MV-4-11 (cell line): Measurements from ENCODE around the gene EPYC.
A peak's percentile ranks its signal among the peaks of the same experiment; 100 is the strongest.

ENCODE experiments used
- DNase-seq: peaks from one replicate; lab custom pipeline; 2025; lab: John Stamatoyannopoulos, UW

EPYC gene

DNA sequence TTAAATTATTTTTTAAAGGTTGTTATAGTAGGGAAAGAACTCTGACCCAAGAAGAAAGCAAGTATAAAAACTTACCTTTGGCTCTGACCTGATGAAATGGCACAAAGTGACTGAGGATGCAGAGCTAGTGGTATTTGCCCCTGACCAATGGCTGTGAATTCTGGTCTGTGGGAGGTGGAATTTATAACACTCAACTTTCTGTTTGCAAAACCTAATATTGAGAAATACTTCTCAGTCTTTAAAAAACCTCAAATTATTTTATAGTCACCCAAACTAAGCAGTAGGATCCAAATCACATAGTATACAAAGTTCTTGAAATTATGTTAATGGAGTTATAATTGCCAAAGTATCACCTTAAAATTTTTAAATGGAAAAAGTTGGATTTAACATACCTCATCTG lies at the start of gene EPYC:
Gene EPYC (minus strand): TSS at position 101 of the 400 bp plus-strand sequence. CDS start 2,407 bp downstream, outside the sequence.
- no peak for DNase-seq

DNA sequence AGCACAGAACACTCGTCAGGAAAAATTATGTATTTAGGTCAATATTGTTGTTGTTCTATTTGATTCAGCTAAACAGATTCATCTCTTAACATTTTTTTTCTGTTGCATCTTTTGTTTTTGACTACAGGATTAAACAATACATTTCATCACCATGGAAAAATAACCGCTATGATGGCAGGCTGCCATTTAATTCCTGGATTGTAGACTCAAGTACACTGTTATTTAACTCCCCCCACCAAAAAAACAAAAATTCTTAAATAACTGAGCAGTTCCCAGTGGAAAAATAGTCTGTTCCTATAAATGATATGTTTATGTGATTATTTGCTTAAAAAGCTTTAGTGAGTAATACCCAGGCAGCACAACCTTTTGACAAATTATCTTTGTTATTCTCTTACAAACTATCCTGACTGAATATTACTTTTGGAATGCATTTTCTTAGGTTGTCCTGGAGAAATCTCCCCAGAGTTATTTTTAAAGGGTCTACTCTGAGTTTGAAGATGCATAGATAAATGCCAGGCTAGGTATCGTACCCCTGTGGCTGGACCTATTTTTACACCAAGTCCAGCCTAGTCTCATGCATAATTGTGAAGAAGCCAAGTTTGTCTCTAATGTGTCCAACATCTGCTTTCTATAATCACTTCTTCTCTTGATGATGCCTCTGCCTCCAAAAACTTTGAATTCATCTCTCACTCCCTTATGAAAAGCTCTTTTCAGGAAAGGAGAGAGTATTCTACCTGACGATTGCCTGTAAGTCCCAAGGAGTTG lies 49.4 kb upstream of the EPYC start:
- DNase-seq = no peak

DNA sequence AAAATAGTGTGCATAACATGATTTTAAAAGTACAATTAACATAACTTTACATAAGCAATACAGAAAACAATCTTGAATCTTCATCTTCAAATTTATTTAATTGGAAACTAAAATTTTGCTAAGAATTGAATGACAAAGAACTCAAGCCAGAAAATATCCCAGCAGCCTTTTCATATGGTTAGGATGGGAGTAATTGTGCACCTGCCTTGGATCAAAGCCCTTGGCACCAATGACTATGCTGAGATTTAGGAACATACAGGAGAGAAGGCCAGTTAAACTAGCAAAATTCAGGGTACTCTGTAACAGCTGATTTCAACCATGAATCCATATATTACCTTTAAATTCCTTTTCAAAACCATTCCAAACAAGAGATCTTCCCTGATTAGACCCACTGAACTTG lies 47.3 kb upstream of the EPYC start:
- no peak for DNase-seq

DNA sequence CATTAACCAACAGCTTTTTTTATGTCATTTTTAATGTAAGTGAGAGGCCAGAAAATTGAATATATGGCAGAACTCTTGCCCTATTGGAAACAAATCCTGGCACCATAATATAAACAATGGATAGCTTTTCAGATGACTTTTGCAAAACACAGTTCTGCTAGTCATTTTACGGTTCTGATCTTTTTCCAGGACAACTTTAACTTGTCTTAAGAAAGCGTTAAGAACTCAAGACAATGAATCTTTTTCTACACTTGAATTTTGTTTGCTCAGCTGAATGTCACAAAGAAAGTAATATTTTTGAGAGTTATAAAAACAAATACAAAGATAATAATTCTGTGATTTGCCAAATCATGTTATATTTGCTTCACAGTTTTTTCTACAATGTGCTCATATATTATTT lies 39.8 kb upstream of the EPYC start:
- DNase-seq = no peak

DNA sequence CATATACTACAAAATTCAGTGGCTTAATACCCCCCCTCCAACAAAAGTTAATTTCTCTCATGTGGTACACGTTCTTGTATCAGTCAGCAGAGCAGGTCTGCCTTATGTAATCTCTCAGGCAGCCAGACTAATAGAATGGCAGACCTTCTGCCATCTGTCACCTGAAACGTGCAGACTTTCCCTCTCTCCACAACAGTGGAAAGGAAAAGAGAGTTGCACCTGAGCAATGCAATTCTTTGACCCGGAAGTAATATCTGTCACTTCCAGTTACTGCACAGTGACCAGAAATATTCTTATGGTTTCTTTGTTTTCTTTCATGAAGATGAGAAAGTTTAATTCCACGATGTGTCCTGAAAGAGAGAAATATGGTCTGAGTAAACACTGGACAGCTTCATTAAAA lies 38.6 kb upstream of the EPYC start:
- DNase-seq = no peak

- no peak for DNase-seq
These were observed 35.5 kb upstream of the EPYC start for GRCh38 chr12:91040096-91040755.

DNA sequence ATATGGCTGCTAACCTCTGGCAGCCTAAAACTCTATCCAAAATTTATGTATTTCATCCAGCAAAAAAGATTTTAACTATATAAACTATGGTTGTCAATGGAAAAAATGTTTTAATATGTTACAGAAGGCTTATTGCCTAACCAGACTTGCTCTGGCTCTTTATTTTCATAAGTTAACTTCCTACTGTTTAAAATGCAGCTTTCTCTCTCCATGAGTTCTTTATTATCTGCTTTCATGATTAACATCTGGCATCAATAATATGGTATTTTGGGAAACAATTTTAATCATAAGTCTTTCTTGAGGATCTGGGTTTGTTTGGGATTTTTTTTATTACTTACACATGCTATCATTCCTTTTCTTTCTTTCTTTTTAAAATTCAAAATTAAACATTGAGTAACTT lies 32.5 kb upstream of the EPYC start:
- no peak for DNase-seq

DNA sequence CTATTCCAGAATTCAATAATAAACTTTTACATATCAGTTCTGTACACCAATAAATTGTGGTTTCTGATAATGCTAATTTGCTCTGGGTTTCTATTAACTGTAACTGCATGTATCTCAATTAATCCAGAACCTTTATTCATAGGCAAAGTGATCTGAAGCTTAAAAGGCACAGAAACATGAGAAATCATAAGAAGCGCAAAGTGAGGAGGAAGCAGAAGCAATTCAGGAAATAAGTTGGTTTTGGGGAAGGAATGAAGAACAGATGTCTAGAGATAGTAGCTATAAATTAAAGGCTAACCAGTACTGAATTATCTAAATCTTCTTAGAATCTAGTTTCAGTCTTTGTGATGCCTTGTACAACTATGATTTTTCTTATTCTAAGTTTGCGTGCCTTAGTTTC lies 28.5 kb upstream of the EPYC start:
- peak; percentile 70 for DNase-seq

DNA sequence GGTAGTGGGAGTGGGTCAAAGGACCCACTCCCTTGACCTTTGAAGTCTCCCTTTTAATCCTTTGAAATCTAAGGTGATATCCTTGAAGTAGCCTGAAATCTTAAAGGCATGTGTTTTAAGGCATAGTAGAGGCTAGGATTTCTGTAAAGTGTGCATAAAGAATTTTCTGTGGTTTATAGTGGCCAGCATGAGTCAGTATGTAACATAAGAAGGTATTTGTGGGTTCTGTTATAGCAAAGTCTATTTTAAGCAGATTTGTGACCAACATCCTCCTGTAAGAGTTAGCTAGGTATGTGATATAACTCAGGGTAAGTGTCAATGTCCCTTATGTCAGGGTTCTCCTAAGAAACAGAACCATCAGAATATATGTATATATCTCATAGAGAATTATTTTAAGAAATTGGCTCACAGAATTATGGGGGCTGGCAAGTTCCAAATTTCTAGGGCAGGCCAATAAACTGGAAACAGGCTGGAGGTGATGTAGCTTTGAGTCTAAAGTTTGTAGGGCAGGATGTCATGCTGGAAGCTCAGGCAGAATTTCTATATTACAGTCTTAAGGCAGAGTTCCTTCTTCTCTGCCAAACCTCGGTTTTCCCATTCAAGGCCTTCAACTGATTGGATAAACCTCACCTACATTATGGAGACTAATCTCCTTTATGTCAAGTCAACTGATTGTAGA lies 18.7 kb upstream of the EPYC start:
- peak; percentile 64 for DNase-seq

GRCh38 chr12:91021076-91021475 lies 16.3 kb upstream of the EPYC start:
- DNase-seq = peak; percentile 90

GRCh38 chr12:91019455-91019854 lies 14.7 kb upstream of the EPYC start:
- no peak for DNase-seq

GRCh38 chr12:91017511-91018263 lies 12.9 kb upstream of the EPYC start:
- DNase-seq = no peak

DNA sequence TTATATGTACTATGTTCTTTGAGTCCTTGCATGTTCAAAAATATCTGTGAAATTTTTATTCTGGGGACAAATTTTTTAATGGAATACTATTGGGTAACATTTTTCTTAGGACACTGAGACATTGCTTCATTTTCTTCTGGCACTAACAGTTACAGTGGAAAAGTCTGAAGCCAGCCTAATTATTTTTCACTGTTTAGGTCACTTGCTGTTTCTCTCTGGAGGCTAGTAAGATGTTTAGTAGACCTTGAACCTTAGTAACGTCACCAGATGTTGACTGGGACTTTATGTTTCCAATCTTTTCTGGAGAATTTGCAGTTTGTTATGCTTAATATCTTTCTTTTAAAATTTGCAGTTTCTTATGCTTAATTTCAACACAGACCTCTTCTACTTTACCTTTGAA lies 12.3 kb upstream of the EPYC start:
- DNase-seq = no peak

DNA sequence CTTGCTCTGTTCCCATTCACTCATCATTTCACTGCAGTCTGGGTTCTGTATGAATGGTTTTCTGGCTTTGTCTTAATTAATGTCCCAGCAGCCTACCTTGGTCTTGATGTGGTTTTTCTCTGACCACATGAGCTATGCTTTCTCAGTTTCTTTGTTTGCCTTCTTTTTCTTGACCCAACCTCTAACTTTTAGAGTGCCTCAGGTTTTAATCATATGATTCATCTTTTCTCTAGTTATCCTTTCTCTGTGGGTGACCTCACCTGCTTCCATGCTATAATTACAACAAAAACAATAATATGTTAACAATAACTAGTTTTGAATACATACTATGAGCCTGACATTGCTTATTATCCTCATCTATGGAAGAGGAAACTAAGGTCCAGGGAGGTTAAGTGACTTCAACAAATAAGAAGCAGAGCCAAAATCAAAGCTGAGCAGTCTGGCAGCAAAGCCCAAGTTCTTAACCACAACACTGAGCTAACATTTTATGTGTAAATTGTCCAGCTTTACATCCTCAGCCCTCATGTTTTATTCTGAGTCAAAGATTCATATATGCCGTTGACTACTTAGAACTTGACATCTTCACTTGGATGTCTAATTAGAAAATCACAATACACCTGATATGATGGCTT lies 4.7 kb upstream of the EPYC start:
- no peak for DNase-seq

- DNase-seq = peak; percentile 74
These were observed 2.9 kb upstream of the EPYC start for GRCh38 chr12:91007531-91008290.

DNA sequence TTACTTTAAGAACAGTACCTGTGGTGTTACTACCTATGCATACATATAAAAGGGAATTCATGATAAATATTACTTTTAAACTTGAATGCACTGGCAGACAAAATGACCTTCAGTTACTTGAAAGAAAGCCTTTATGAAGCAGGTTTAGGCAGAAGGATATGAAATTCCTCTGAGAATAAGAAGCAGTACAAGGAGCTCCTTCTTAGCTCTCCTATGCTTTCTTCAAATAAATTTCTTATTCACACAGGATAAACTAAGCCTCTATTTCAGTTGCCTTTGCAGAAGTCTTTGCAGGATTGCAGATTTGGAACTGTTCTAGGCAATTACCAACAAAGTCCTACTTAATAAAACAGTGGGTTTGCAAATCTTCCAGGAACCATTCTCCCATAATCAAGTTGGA lies 1.0 kb downstream of the EPYC start:
- no peak for DNase-seq

DNA sequence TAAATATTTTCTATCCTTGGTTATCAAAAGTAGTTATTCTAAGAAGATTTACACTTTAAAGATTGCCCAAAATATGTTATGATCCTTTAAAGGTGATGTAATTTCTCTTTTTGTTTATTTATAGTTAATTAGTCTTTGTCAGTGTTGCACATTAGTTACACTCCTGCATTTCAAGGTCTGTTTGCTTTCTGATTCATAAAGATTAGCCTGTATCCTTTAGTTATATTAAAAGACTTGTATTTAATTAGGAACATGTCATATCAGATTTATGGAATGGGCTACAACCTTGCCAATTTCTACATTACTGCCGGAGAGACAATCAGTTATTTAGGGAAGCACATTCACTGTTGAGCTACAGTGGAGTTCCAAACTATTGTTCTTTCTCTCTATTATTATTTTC lies 3.5 kb downstream of the EPYC start:
- DNase-seq = no peak

GRCh38 chr12:90999966-91000365 lies 4.8 kb downstream of the EPYC start:
- no peak for DNase-seq

GRCh38 chr12:90999527-90999926 lies 5.2 kb downstream of the EPYC start:
- DNase-seq = no peak

GRCh38 chr12:90995010-90995409 lies 9.8 kb downstream of the EPYC start:
- DNase-seq = no peak

DNA sequence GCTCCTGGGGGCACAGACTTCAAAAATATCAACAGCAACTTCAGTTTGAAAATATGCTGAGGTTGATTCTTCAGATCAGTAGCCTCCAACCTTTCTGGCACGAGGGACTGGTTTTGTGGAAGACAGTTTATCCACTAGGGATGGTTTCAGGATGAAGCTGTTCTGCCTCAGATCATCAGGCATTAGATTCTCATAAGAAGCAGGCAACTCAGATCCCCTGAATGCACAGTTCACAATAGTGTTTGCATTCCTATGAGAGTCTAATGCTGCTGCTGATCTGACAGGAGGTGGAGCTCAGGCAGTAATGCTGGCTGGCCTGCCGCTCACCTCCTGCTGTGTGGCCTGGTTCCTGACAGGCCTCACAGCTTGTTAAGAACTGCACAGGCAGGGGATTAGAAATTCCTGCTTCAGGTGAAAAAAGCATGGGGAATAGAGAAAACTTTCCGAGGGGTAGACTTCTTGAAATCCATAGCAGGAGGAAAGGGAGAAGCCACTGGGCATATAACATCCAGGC lies 12.8 kb downstream of the EPYC start:
- DNase-seq = no peak
